GM18498 (cell line): ENCODE data around the gene OPN5.
"Not testable (repeated sequence)": the region's sequence is repeated elsewhere in the genome, so short reads cannot be mapped to it uniquely, and the experiment has no call there.

Source experiments
- ATAC-seq: cut with Tn5 transposase; IDR thresholded peaks from one replicate; pipeline ENCODE4 v1.9.1; 2021; ENCODE audit warnings: mild to moderate bottlenecking, moderate library complexity; ENCODE audit not compliant: unreplicated experiment

Gene OPN5

GRCh38 chr6:47781732-47782131, at the start of gene OPN5:
TSS of gene OPN5 (plus strand) at chr6:47782032. CDS start at chr6:47782067, 35 bp downstream.
- ATAC-seq = no peak

- no peak for ATAC-seq
Measured at GRCh38 chr6:47733879-47734558, 47.8 kb upstream of the OPN5 start.

GRCh38 chr6:47734831-47735481, 46.9 kb upstream of the OPN5 start:
- no peak for ATAC-seq

GRCh38 chr6:47736083-47736700, 45.6 kb upstream of the OPN5 start:
- no peak for ATAC-seq

- ATAC-seq = no peak
Measured at GRCh38 chr6:47737406-47737805, 44.4 kb upstream of the OPN5 start.

GRCh38 chr6:47740714-47741113, 41.1 kb upstream of the OPN5 start:
- ATAC-seq = no peak

GRCh38 chr6:47741807-47742206, 40.0 kb upstream of the OPN5 start:
- ATAC-seq = peak; percentile 58

- ATAC-seq = no peak
Measured at GRCh38 chr6:47743744-47744143, 38.1 kb upstream of the OPN5 start.

GRCh38 chr6:47745269-47745668, 36.6 kb upstream of the OPN5 start:
- not testable (repeated sequence) for ATAC-seq

GRCh38 chr6:47749757-47750156, 32.1 kb upstream of the OPN5 start:
- no peak for ATAC-seq

GRCh38 chr6:47752801-47753200, 29.0 kb upstream of the OPN5 start:
- ATAC-seq = no peak

- no peak for ATAC-seq
Measured at GRCh38 chr6:47759364-47759763, 22.5 kb upstream of the OPN5 start.

GRCh38 chr6:47762502-47762901, 19.3 kb upstream of the OPN5 start:
- ATAC-seq = no peak

GRCh38 chr6:47766445-47766844, 15.4 kb upstream of the OPN5 start:
- ATAC-seq = no peak

- no peak for ATAC-seq
Measured at GRCh38 chr6:47767102-47767501, 14.7 kb upstream of the OPN5 start.

GRCh38 chr6:47769982-47770381, 11.8 kb upstream of the OPN5 start:
- no peak for ATAC-seq

- ATAC-seq = no peak
Measured at GRCh38 chr6:47772359-47772758, 9.5 kb upstream of the OPN5 start.

- ATAC-seq = no peak
Measured at GRCh38 chr6:47773005-47773404, 8.8 kb upstream of the OPN5 start.

- ATAC-seq = peak; percentile 90
Measured at GRCh38 chr6:47780510-47781356, 1.1 kb upstream of the OPN5 start.

- no peak for ATAC-seq
Measured at GRCh38 chr6:47785182-47785581, 3.4 kb downstream of the OPN5 start.
